Fibroblast of skin of left quadriceps (primary cell): Measurements from ENCODE around the gene PPFIA2.

ENCODE experiments used
- DNase-seq, 2 experiments: peaks; one replicate each; pipeline ENCODE4 v3.0.0-alpha.2; 2013; ENCODE audit warnings: low read depth in 2 of 2

PPFIA2 gene

GRCh38 chr12:81274637-81275529 is 484.3 kb downstream of the PPFIA2 start:
- no peak for DNase-seq

GRCh38 chr12:81270385-81270784 is 488.8 kb downstream of the PPFIA2 start:
- no peak for DNase-seq

- DNase-seq, result no peak
These were observed 496.1 kb downstream of the PPFIA2 start for GRCh38 chr12:81263072-81263471.

- DNase-seq, result no peak
These were observed 497.5 kb downstream of the PPFIA2 start for GRCh38 chr12:81261508-81262207.

GRCh38 chr12:81259360-81259759 is 499.8 kb downstream of the PPFIA2 start:
- DNase-seq, result no peak

- DNase-seq, result peak; percentile 36 to 48
These were observed 501.1 kb downstream of the PPFIA2 start for GRCh38 chr12:81257947-81258551.

- DNase-seq, result no peak
These were observed 503.2 kb downstream of the PPFIA2 start for GRCh38 chr12:81255947-81256346.

- no peak for DNase-seq
These were observed 503.7 kb downstream of the PPFIA2 start for GRCh38 chr12:81255456-81255855.

- no peak for DNase-seq
These were observed 505.8 kb downstream of the PPFIA2 start for GRCh38 chr12:81253360-81253759.

GRCh38 chr12:81252228-81252627 is 506.9 kb downstream of the PPFIA2 start:
- peak; percentile 20 to 39 for DNase-seq

GRCh38 chr12:81249976-81250375 is 509.2 kb downstream of the PPFIA2 start:
- DNase-seq, result no peak

GRCh38 chr12:81245907-81246570 is 513.1 kb downstream of the PPFIA2 start:
- DNase-seq, result no peak

GRCh38 chr12:81245458-81245857 is 513.7 kb downstream of the PPFIA2 start:
- no peak for DNase-seq

- DNase-seq, result no peak
These were observed 527.4 kb downstream of the PPFIA2 start for GRCh38 chr12:81231574-81232368.

- no peak for DNase-seq
These were observed 529.4 kb downstream of the PPFIA2 start for GRCh38 chr12:81229759-81230158.

GRCh38 chr12:81224626-81225025 is 534.5 kb downstream of the PPFIA2 start:
- no peak for DNase-seq

- peak; percentile 68 to 74 for DNase-seq
These were observed 536.1 kb downstream of the PPFIA2 start for GRCh38 chr12:81222846-81223592.

GRCh38 chr12:81221681-81222080 is 537.5 kb downstream of the PPFIA2 start:
- no peak for DNase-seq

GRCh38 chr12:81216739-81217138 is 542.4 kb downstream of the PPFIA2 start:
- no peak for DNase-seq

- DNase-seq, result peak; percentile 67 to 71
These were observed 546.0 kb downstream of the PPFIA2 start for GRCh38 chr12:81212996-81213696.
